Fibroblast of skin of right quadriceps (primary cell): ENCODE data around the gene RIC8B.

Source experiments
- DNase-seq: peaks from one replicate; pipeline ENCODE4 v3.0.0-alpha.2; 2013

The RIC8B gene

GRCh38 chr12:106870116-106870515 is 95.6 kb downstream of the RIC8B start:
- DNase-seq: no peak

DNA sequence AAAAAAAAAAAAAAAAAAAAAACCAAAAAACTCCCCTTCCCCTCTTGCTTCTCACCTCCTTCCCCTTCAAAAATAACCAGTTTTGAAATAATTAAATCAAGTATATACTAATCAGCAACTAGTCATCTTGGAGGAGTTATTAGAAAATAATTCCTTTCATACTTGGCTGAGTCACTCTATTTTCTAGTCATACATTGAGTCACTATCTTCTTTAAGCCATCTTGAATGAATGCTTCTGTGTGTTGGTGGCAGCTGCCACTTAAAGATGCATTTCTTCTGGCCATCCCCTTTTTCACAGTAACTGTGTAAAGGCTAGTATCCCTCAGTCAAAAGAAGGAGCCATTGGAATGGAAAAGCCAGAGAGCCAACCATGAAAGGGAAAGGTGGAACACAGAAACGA is 97.0 kb downstream of the RIC8B start:
- DNase-seq: peak; percentile 39

- no peak for DNase-seq
Observed at GRCh38 chr12:106873983-106874382, 99.5 kb downstream of the RIC8B start.

DNA sequence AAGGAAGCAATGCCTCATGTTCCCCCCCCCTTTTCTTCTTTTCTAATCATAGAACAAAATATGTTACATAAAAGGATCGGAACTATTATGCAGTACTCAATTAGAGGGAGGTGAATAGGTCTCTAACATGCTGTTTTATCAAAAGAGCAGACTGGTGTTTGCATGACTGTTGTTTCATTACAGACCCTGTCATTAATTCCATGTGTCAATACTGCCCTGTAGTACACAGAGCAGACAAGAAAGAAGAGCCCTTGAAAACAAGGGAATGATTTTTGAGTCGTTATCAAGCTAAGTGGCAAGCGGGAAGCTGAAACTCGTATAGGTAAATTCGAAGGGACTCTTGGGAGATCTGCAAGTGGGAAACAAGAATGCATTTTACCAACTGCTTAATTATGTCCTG is 104.3 kb downstream of the RIC8B start:
- no peak for DNase-seq

- no peak for DNase-seq
Observed at GRCh38 chr12:106879612-106880011, 105.1 kb downstream of the RIC8B start.

DNA sequence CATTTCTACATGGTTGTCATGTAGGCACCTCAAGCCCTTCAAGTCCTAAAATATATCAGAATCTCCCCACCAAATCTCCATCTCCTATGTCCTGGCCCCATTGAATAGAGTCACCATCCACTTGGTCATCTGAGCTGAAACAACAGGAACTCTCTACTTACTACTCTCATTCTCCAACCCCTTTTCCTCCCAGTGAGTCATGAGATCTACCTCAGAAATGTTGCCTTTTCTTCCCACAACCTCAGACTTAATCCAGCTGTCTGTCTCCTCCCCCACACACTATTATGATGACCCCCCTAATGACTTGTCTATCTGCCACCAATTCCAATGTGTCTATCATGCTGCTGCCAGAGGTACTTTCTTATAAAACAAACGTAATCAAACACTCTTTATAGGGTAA is 108.9 kb downstream of the RIC8B start:
- DNase-seq: peak; percentile 42

DNA sequence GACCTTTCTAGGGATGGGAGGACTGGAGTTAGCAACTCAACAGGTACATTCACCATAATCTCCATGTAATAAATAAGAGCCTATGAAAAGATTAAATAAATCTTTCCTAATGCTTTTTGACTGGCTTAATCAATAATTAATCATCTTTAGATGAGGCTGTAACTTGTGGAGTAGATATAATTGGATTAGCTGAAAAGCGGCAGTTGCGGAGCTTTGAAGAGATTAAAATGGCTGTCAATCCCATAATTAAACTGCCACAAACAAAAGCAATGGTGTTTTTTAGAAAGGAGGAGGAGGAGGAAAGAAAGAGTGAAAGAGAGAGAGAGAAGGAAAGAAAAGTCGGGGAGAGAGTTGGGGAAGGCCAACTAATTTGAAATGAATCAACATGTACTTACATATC is 110.5 kb downstream of the RIC8B start:
- DNase-seq: no peak

GRCh38 chr12:106885541-106886249 is 111.2 kb downstream of the RIC8B start:
- DNase-seq: no peak

- no peak for DNase-seq
Observed at GRCh38 chr12:106886932-106887331, 112.5 kb downstream of the RIC8B start.

DNA sequence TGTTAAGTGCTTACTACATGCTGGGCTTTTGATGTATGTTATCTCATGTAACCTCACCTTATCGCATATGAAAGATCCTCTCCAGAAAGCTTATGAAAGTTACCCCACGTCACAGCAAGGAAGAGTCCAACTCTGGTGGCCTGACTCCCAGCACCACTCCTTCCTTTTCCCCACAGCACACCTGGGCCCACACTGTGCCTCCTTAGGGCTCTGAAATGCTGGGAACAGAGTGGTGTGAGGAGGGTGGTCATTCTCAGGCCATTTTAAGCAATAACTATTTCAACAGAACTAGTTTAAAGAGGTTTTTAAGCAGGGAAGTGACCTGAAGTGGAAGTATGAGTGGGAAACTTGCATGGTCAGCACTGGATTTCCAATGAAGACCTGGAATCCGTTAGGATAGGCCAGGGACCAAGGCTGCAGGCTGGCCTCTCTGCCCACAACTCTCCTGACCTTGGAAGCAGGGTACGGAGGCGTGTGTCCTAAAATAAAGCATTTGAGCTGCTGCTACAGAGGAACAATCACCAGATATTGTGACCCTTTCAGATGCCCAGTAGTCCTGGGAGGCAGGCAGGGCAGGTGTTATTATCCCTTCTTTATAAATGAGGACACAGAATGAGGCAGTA is 114.0 kb downstream of the RIC8B start:
- DNase-seq: no peak

DNA sequence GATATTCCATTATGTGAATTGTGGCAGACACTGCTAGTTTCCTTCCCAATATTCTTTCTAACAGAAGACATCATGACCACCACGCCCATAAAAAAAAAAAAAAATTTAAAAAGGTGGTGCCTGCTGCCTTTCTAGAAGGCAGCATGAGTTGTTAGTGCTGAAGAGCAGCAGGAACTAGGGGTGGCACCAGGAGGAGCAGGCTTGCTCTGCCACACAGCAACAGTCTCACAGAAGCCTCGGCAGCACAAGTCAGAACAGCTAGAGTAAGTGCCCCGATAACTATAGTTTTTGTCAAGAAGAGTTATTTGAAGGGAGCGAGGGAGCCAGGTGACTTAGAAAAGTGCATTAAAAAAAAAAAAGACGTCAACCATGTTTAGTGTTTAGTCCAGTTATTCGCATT is 114.8 kb downstream of the RIC8B start:
- no peak for DNase-seq

- no peak for DNase-seq
Observed at GRCh38 chr12:106889950-106890626, 115.6 kb downstream of the RIC8B start.

- DNase-seq: no peak
Observed at GRCh38 chr12:106892075-106892474, 117.6 kb downstream of the RIC8B start.

DNA sequence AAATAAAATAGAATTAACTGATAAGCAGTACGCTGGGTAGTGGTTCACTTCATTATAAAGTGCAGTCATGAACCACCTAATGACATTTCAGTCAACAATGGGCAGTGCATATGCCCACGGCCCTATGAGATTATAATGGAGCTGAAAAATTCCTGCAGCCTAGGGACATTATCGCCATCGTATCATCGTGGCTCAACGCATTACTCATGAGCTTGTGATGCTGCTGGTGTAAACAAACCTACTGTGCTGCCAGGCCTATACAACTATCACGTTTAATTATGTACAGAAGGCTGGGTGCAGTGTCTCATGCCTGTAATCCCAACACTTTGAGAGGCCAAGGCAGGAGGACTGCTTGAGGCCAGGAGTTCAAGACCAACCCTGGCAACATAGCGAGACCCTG is 119.0 kb downstream of the RIC8B start:
- no peak for DNase-seq

DNA sequence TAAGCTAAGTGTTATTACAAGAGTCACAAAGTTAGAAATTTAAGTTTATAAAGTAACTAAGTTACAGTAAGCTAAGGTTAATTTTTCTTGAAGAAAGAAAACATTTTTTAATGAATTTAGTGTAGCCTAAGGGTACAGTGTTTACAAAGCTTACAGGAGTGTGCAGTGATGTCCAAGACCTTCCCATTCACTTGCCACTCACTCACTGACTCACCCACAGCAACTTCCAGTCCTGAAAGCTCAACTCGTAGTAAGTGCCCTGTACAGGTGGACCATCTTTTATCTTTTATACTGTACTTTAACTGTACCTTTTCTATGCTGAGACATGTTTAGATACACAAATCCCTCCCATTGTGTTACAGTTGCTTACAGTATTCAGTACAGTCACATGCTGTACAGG is 120.3 kb downstream of the RIC8B start:
- DNase-seq: no peak

GRCh38 chr12:106896603-106897002 is 122.1 kb downstream of the RIC8B start:
- no peak for DNase-seq

GRCh38 chr12:106897082-106897481 is 122.6 kb downstream of the RIC8B start:
- peak; percentile 9 for DNase-seq

- no peak for DNase-seq
Observed at GRCh38 chr12:106897981-106898901, 123.8 kb downstream of the RIC8B start.

DNA sequence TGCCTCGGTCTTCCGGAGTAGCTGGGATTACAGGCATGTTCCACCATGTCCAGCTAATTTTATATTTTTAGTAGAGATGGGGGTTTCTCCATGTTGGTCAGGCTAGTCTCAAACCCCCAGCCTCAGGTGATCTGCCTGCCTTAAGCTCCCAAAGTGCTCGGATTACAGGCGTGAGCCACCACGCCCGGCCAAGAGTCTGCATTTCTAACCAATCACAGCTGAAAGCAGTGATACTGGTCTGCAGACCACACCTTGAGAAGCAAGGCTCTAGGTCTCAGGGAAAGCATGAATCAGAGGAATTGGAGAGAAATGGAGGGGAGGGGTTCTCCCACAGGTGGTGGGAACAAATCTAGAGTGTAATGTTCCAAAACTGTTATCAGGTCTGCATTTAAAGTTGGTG is 126.1 kb downstream of the RIC8B start:
- DNase-seq: no peak

- no peak for DNase-seq
Observed at GRCh38 chr12:106901276-106901675, 126.8 kb downstream of the RIC8B start.

GRCh38 chr12:106902053-106902452 is 127.6 kb downstream of the RIC8B start:
- no peak for DNase-seq

DNA sequence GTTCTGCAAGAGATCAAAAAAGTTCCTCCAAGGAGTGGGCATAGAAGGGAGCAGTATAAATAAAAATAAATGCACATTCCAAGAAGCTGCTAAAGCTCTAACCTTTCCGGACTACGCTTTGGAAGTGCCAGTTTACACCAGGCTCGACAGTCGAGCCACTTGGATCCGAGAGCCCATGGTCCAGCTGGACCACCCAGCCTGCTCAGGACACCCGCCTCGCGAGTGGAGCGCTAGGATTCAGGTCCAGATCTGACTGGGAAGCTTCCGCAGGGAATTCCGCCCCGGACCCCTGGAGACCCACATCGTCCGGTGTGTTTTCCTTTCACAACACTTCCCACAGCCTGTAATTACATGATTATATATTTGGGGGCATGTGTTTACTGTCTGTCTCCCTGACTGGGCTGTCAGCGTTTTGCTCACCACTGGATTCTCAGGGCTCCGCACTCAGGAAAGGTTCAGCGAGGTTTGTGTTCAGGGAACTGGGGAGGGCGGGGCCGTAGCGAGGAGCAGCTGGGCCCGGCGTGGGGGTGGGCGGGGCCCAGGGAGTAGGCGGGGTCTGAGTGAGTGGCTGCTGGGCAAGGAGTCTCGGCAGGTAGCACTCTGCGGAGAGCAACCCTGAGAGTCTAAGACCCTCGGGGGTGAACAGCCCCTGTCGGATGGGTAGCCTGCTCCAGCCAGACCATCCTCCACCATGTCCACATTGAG is 128.9 kb downstream of the RIC8B start:
- peak; percentile 33 for DNase-seq

DNA sequence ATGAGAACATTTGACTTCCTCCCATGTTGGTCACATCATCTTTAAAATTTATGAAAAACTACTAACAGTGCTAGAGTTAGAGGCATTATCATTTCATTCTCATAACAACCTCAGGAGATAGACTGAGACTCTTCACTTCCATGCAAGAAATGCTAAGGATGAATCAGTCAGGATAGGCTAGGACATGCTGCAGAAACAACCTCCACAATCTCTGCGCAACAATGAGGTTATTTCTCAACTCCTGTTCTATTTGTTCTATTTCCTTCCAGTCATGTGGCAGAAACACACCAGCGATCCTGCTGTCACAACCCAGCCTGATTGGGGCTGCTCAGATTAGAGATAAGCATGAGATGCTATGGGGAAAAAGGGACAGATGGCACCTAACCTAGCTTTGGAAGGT is 132.2 kb downstream of the RIC8B start:
- no peak for DNase-seq
